Activated T-helper 9 cell treated with anti-CD3 and anti-CD28 coated beads, Interleukin-2, amount 50 U/mL, for 16 hours (primary cell): ENCODE data around the gene WDCP.
"Not testable (repeated sequence)": the region's sequence is repeated elsewhere in the genome, so short reads cannot be mapped to it uniquely, and the experiment has no call there.

Source experiments
- DNase-seq: peaks from one replicate; pipeline ENCODE4 v3.0.0-alpha.2; 2020; ENCODE audit warnings: low read depth

The WDCP gene

GRCh38 chr2:24022324-24022974, 24.7 kb downstream of the WDCP start:
- no peak for DNase-seq

- DNase-seq, result no peak
These were observed 25.8 kb downstream of the WDCP start for GRCh38 chr2:24021122-24021998.

GRCh38 chr2:24020244-24020643, 26.9 kb downstream of the WDCP start:
- no peak for DNase-seq

- DNase-seq, result no peak
These were observed 27.5 kb downstream of the WDCP start for GRCh38 chr2:24019729-24020128.

GRCh38 chr2:24018241-24018640, 28.9 kb downstream of the WDCP start:
- DNase-seq, result no peak

GRCh38 chr2:24017711-24018110, 29.5 kb downstream of the WDCP start:
- DNase-seq, result no peak

- DNase-seq, result no peak
These were observed 30.1 kb downstream of the WDCP start for GRCh38 chr2:24016853-24017703.

- no peak for DNase-seq
These were observed 30.8 kb downstream of the WDCP start for GRCh38 chr2:24016376-24016761.

- DNase-seq, result no peak
These were observed 31.4 kb downstream of the WDCP start for GRCh38 chr2:24015562-24016375.

- not testable (repeated sequence) for DNase-seq
These were observed 32.3 kb downstream of the WDCP start for GRCh38 chr2:24014902-24015301.

GRCh38 chr2:24012521-24013188, 34.5 kb downstream of the WDCP start:
- DNase-seq, result no peak

GRCh38 chr2:24011250-24012104, 35.7 kb downstream of the WDCP start:
- DNase-seq, result no peak

- no peak for DNase-seq
These were observed 36.5 kb downstream of the WDCP start for GRCh38 chr2:24010477-24011249.

- no peak for DNase-seq
These were observed 37.3 kb downstream of the WDCP start, which contains the start of gene MFSD2B for GRCh38 chr2:24009680-24010476. TSS of gene MFSD2B (plus strand) at chr2:24010085. CDS start at chr2:24010097, 12 bp downstream.

GRCh38 chr2:24009367-24009679, 37.9 kb downstream of the WDCP start:
- DNase-seq, result no peak

- no peak for DNase-seq
These were observed 38.4 kb downstream of the WDCP start for GRCh38 chr2:24008672-24009366.

- DNase-seq, result no peak
These were observed 39.5 kb downstream of the WDCP start for GRCh38 chr2:24007693-24008092.

GRCh38 chr2:23994567-23994966, 52.6 kb downstream of the WDCP start:
- no peak for DNase-seq
